Measurements from ENCODE around the gene LRRN4CL. TPM values are rescaled to one million over a fixed set of nuclear protein-coding genes. Genes with fewer than 3 reads are reported as not detected.

LRRN4CL gene
- total RNA-seq, 2 donors from 2014 or later, result not detected

DNA sequence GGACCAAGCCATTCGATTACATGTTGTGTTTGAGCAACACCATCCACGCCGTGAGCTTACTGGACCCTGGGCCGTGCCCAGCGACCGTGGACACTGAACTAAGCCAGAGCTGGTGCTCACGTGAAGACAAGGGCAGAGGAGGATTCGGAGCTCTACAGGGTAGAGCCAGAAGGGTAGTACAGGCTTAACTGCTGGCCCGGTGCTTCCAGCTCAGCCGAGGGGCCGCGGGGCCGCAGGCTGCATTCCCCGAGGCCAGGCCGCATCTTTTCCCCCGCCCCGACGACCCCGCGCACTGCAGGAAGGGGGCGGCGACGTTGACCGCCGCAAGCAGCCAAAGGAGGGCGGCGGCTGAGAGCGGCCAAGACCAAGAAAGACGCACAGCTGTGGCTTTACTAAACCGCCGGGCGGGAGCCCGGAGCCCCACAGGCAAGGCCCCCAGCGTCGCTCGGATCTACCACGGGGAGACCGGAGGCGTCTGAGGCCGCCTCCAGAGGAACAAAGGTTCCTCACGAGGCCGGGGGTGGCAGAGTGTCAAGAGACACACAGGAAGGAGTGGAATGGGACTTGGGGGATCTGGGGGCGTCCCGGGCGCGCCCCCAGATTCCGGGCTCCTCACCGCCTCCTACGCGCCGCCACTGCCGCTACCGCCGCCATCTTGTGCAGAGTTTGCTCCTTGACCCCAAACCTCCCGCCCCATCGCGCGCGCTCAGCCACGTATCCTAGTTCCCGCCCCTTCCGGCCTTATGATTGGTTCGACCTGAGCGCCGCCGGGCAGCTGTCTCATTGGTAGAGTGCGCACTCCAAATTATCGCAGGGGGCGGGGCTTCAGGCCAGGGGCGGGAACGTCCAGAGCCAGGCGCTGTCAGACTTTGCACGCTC lies 43.1 kb downstream of the LRRN4CL start, which contains the start of gene GANAB:
TSS of gene GANAB (minus strand) at position 668 of the 879 bp plus-strand sequence. CDS start at position 654, 14 bp downstream.
- Mint-ChIP-seq H3K4me3 (peak within 1 kb of the TSS; percentile 98), H3K4me1 (peaks cover 13% of the 10 kb centered on the region), H3K36me3 (ENCODE audit: low read depth) (no peaks in the 10 kb centered on the region), H3K27ac (peak within 1 kb of the TSS; percentile 96), H3K27me3 (no peaks in the 10 kb centered on the region)
- peak; percentile 94 to 98 (median 97) for DNase-seq
- ATAC-seq, result peak; percentile 99
- H3K9me3 ChIP-seq (ENCODE audit: control insufficient read depth, low read length, poor library complexity, severe bottlenecking), result no peaks in the 10 kb centered on the region

DNA sequence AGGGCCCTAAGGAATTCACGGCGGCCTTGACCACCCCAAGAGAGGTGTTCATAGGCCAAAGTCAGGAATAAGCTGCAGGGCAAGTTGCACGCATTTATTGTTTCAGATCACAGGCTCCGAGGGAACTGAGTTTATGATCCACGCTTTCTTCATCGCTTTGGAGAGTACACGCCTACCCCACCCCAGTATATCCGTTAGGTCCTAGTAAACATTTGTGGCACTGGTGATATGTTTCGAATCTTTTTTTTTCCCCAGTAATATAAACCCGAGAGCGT lies 43.7 kb downstream of the LRRN4CL start:
- DNase-seq (no peak), ATAC-seq (no peak)
- Mint-ChIP-seq H3K4me3 (peak overlapping the region; percentile 98), H3K36me3 (ENCODE audit: low read depth) (no peaks in the 10 kb centered on the region), H3K4me1 (peaks cover 15% of the 10 kb centered on the region), H3K27ac (peak overlapping the region; percentile 96), H3K27me3 (no peaks in the 10 kb centered on the region)
- no peaks in the 10 kb centered on the region for H3K9me3 ChIP-seq (ENCODE audit: control insufficient read depth, low read length, poor library complexity, severe bottlenecking)

DNA sequence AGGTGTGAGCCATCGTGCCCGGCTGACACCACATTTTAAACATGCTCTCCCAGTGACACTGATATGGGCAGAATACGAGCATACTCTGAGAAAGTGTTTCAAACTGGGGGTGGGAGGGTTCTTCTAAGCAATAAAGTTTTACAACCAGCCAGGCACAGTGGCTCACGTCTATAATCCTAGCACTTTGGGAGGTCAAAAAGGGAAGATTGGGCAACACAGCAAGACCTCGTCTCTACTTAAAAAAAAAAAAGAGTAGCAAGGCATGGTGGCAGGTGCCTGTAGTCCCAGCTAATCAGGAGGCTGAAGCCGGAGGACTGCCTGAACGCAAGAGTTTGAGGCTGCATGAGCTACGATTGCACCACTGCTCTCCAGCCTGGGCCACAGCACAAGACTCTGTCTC lies 45.1 kb downstream of the LRRN4CL start:
- ATAC-seq (no peak), DNase-seq (no peak)
- Mint-ChIP-seq H3K36me3 (ENCODE audit: low read depth) (peaks cover 4% of the 10 kb centered on the region), H3K27me3 (no peaks in the 10 kb centered on the region), H3K4me3 (no peak overlapping the region), H3K27ac (no peak overlapping the region), H3K4me1 (peaks cover 21% of the 10 kb centered on the region)
- H3K9me3 ChIP-seq (ENCODE audit: control insufficient read depth, low read length, poor library complexity, severe bottlenecking), result no peaks in the 10 kb centered on the region

Other genes with a start within 250 kb of the LRRN4CL start
- gene AHNAK, start 142.7 kb downstream of the LRRN4CL start, total RNA-seq, result 100 to 1,000 TPM; 692 to 863 TPM
- 1,000 to 10,000 TPM; 1,954 to 1,984 TPM for gene EEF1G, start 115.6 kb downstream of the LRRN4CL start, total RNA-seq
- 10 to 100 TPM; 20.9 to 23.2 TPM for gene TUT1, start 98.0 kb downstream of the LRRN4CL start, total RNA-seq
- gene MTA2, start 87.7 kb downstream of the LRRN4CL start, total RNA-seq, result 100 to 1,000 TPM; 140 to 175 TPM
- gene EML3, start 76.8 kb downstream of the LRRN4CL start, total RNA-seq, result 100 to 1,000 TPM; 169 to 174 TPM
- gene ROM1, start 76.3 kb downstream of the LRRN4CL start, total RNA-seq, result 1 to 10 TPM in 1 of 2 donors, under 1 TPM in 1; 0.94 to 1.2 TPM
- 10 to 100 TPM; 53.0 to 57.2 TPM for gene B3GAT3, start 67.5 kb downstream of the LRRN4CL start, total RNA-seq
- gene GANAB, start 42.9 kb downstream of the LRRN4CL start, total RNA-seq, result 100 to 1,000 TPM; 168 to 179 TPM
- 10 to 100 TPM; 12.1 to 13.0 TPM for gene INTS5, start 36.2 kb downstream of the LRRN4CL start, total RNA-seq
- 10 to 100 TPM; 20.0 to 21.6 TPM for gene C11orf98, start 24.3 kb downstream of the LRRN4CL start, total RNA-seq
- 10 to 100 TPM in 1 of 2 donors, 1 to 10 TPM in 1; 8.0 to 15.9 TPM for gene CSKMT, start 24.2 kb downstream of the LRRN4CL start, total RNA-seq
- gene UQCC3, start 17.9 kb downstream of the LRRN4CL start, total RNA-seq, result 1 to 10 TPM; 2.6 to 3.3 TPM
- gene LBHD1, start 17.3 kb downstream of the LRRN4CL start, total RNA-seq, result 10 to 100 TPM; 12.0 to 14.9 TPM
- 100 to 1,000 TPM; 195 to 203 TPM for gene UBXN1, start 10.5 kb downstream of the LRRN4CL start, total RNA-seq
- 10 to 100 TPM; 20.8 to 20.9 TPM for gene BSCL2, start 17.9 kb upstream of the LRRN4CL start, total RNA-seq
- gene GNG3, start 18.1 kb upstream of the LRRN4CL start, total RNA-seq, result not detected
- gene HNRNPUL2, start 37.9 kb upstream of the LRRN4CL start, total RNA-seq, result 10 to 100 TPM; 41.4 to 43.2 TPM
- gene TTC9C, start 39.0 kb upstream of the LRRN4CL start, total RNA-seq, result 10 to 100 TPM; 11.0 to 14.1 TPM
- gene ZBTB3, start 64.6 kb upstream of the LRRN4CL start, total RNA-seq, result 1 to 10 TPM; 7.4 to 9.1 TPM
- gene POLR2G, start 72.0 kb upstream of the LRRN4CL start, total RNA-seq, result 10 to 100 TPM; 65.0 to 65.7 TPM
- 10 to 100 TPM; 14.1 to 15.8 TPM for gene TAF6L, start 81.9 kb upstream of the LRRN4CL start, total RNA-seq
- gene TMEM179B, start 97.9 kb upstream of the LRRN4CL start, total RNA-seq, result 10 to 100 TPM; 20.5 to 27.7 TPM
- gene TMEM223, start 102.5 kb upstream of the LRRN4CL start, total RNA-seq, result 1 to 10 TPM; 5.7 to 7.3 TPM
- gene NXF1, start 115.9 kb upstream of the LRRN4CL start, total RNA-seq, result 100 to 1,000 TPM; 271 to 305 TPM
- 100 to 1,000 TPM; 103 to 119 TPM for gene STX5, start 142.5 kb upstream of the LRRN4CL start, total RNA-seq
- gene TEX54, start 143.3 kb upstream of the LRRN4CL start, total RNA-seq, result not detected
- gene WDR74, start 150.1 kb upstream of the LRRN4CL start, total RNA-seq, result 100 to 1,000 TPM; 146 to 163 TPM
- gene SLC3A2, start 191.4 kb upstream of the LRRN4CL start, total RNA-seq, result 100 to 1,000 TPM; 233 to 240 TPM
- not detected for gene CHRM1, start 231.8 kb upstream of the LRRN4CL start, total RNA-seq